HG02970 (cell line): ENCODE data around the gene BAMBI.
"Not testable (repeated sequence)": the region's sequence is repeated elsewhere in the genome, so short reads cannot be mapped to it uniquely, and the experiment has no call there.

Experiments used
- ATAC-seq: cut with Tn5 transposase; IDR thresholded peaks from one replicate; pipeline ENCODE4 v1.9.1; 2021; ENCODE audit warnings: mild to moderate bottlenecking, moderate library complexity, moderate number of reproducible peaks; ENCODE audit not compliant: unreplicated experiment, low FRiP score

Gene BAMBI

GRCh38 chr10:28676968-28677887, at the start of gene BAMBI:
Gene BAMBI (plus strand): TSS chr10:28677521. CDS start chr10:28677898, 377 bp downstream.
- peak; percentile 99 for ATAC-seq

GRCh38 chr10:28628184-28628893, 49.0 kb upstream of the BAMBI start:
- peak; percentile 83 for ATAC-seq

- no peak for ATAC-seq
These were observed 45.3 kb upstream of the BAMBI start for GRCh38 chr10:28631896-28632583.

GRCh38 chr10:28632584-28632945, 44.8 kb upstream of the BAMBI start:
- no peak for ATAC-seq

- ATAC-seq = no peak
These were observed 43.6 kb upstream of the BAMBI start for GRCh38 chr10:28633750-28634149.

- no peak for ATAC-seq
These were observed 40.0 kb upstream of the BAMBI start for GRCh38 chr10:28637346-28637745.

GRCh38 chr10:28638392-28638791, 38.9 kb upstream of the BAMBI start:
- no peak for ATAC-seq

GRCh38 chr10:28640551-28640950, 36.8 kb upstream of the BAMBI start:
- ATAC-seq = no peak

GRCh38 chr10:28644647-28645046, 32.7 kb upstream of the BAMBI start:
- no peak for ATAC-seq

- no peak for ATAC-seq
These were observed 25.2 kb upstream of the BAMBI start for GRCh38 chr10:28652106-28652505.

GRCh38 chr10:28652703-28653102, 24.6 kb upstream of the BAMBI start:
- no peak for ATAC-seq

GRCh38 chr10:28658824-28659223, 18.5 kb upstream of the BAMBI start:
- not testable (repeated sequence) for ATAC-seq

GRCh38 chr10:28661035-28661434, 16.3 kb upstream of the BAMBI start:
- no peak for ATAC-seq

GRCh38 chr10:28663576-28664368, 13.5 kb upstream of the BAMBI start:
- ATAC-seq = peak; percentile 58

- ATAC-seq = no peak
These were observed 13.0 kb upstream of the BAMBI start for GRCh38 chr10:28664369-28664740.

- ATAC-seq = no peak
These were observed 10.4 kb upstream of the BAMBI start for GRCh38 chr10:28666751-28667467.

- no peak for ATAC-seq
These were observed 8.7 kb upstream of the BAMBI start for GRCh38 chr10:28668363-28669226.

GRCh38 chr10:28669227-28670173, 7.8 kb upstream of the BAMBI start:
- ATAC-seq = no peak
